ENCODE data around the gene CTDSP2.
"Not testable (repeated sequence)": the region's sequence is repeated elsewhere in the genome, so short reads cannot be mapped to it uniquely, and the experiment has no call there.

Gene CTDSP2

DNA sequence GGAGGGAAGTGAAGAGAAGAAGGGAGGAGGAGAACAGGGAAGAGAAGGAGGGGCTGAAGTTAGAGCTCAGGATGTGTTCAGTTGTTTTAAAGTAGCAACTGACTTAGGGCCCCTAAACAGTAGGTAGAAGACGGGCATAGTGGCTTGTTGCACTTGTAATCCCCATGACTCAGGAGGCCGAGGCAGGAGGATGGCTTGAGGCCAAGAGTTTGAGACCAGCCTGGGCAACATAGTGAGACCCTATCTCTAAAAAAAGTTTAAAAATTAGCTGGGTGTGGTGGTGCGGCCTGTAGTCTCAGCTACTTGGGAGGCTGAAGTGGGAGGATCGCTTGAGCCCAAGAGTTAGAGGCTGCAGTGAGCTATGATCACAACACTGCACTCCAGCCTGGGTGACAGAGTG is 40.4 kb upstream of the CTDSP2 start:
- not testable (repeated sequence) for H3K4me3 Mint-ChIP-seq, ATAC-seq, H3K27me3 Mint-ChIP-seq, H3K36me3 Mint-ChIP-seq, H3K9me3 Mint-ChIP-seq, H3K27ac Mint-ChIP-seq
- H3K4me1 Mint-ChIP-seq = peaks cover 11% of the 10 kb centered on the region

DNA sequence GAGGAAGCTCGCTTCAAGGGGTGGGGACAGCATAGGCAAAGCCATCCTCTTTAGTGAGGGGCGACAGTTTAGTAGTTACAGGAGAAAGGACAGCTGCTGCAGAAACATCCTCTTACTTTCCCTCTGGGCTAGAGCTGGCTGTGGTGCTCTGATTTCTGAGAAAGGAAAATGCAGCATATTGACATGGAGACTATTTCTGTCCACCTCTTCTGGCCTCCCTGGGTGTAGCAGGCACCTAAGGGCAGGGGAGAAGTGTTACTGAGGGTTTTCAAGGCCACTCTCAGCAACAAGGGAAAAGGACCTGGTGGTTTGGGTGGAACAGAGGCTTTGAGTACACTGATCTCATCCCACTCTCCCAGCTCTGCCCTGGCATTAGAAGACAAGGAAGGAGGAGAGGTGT is 40.0 kb upstream of the CTDSP2 start:
- Mint-ChIP-seq H3K9me3 (peaks cover 7% of the 10 kb centered on the region), H3K36me3 (no peaks in the 10 kb centered on the region), H3K4me1 (peaks cover 7% of the 10 kb centered on the region), H3K27me3 (no peaks in the 10 kb centered on the region), H3K4me3 (no peak overlapping the region), H3K27ac (no peak overlapping the region)
- ATAC-seq = no peak

DNA sequence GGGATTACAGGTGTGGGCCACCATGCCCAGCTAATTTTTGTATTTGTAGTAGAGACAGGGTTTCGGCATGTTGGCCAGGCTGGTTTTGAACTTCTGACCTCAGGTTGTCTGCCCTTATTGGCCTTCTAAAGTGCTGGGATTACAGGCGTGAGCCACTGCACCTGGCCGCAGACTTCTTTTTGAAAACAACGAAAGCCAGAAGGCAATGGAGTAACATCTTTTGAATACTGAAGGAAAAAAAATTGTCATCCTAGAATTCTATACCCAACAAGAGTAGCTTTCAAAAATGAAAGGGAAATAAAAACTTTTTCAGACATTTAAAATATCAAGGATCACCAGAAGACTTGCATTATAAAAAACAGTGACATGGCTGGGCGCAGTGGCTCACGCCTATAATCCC is 38.7 kb upstream of the CTDSP2 start:
- H3K27me3 Mint-ChIP-seq = no peaks in the 10 kb centered on the region

DNA sequence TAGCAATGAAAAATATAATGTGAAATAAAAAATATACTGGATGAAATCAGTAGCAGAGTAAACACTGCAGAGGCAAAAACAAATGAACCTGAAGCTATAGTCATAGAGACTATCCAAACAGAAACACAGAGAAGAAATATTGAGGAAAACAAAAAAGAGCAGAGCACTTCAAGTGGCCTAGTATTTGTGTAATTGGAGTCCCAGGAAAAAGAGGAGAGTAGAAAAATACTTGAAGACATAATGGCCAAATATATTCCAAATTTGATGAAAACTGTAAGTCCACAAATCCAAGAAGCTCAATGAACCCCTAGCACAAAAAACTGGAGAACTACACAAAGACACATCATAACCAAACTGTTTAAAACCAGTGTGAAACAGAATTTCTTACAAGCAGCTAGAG is 37.2 kb upstream of the CTDSP2 start:
- Mint-ChIP-seq H3K9me3 (peaks cover 7% of the 10 kb centered on the region), H3K27ac (no peak overlapping the region), H3K27me3 (no peaks in the 10 kb centered on the region), H3K4me1 (peaks cover 5% of the 10 kb centered on the region), H3K36me3 (no peaks in the 10 kb centered on the region), H3K4me3 (no peak overlapping the region)
- no peak for ATAC-seq

More for the DNA sequence above, 38.7 kb upstream of the CTDSP2 start:
- H3K9me3 Mint-ChIP-seq = peaks cover 7% of the 10 kb centered on the region
- H3K4me1 Mint-ChIP-seq = peaks cover 5% of the 10 kb centered on the region
- H3K36me3 Mint-ChIP-seq = no peaks in the 10 kb centered on the region
- H3K27ac Mint-ChIP-seq = no peak overlapping the region
- ATAC-seq = no peak
- H3K4me3 Mint-ChIP-seq = no peak overlapping the region

DNA sequence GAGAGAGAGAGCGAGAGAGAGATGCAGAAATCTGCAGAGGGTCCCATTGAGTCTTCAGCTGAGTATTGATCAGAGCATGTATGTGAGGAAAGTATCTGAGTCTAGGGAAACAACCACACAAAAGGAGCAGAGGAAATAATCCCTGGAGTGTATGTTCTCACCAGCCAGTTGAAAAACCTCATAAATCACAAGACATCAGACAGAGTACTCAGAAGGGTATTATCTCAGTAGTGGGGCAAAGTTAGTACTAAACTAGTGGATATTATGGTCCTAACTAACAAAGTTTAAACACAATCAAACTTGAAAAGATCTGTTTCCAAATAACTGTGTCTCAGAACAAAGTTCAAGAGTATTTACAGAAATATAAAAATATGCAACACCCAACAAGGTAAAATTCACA is 36.5 kb upstream of the CTDSP2 start:
- Mint-ChIP-seq H3K27ac (no peak overlapping the region), H3K27me3 (no peaks in the 10 kb centered on the region), H3K4me3 (no peak overlapping the region), H3K4me1 (no peaks in the 10 kb centered on the region), H3K36me3 (no peaks in the 10 kb centered on the region), H3K9me3 (peaks cover 7% of the 10 kb centered on the region)
- ATAC-seq = no peak

DNA sequence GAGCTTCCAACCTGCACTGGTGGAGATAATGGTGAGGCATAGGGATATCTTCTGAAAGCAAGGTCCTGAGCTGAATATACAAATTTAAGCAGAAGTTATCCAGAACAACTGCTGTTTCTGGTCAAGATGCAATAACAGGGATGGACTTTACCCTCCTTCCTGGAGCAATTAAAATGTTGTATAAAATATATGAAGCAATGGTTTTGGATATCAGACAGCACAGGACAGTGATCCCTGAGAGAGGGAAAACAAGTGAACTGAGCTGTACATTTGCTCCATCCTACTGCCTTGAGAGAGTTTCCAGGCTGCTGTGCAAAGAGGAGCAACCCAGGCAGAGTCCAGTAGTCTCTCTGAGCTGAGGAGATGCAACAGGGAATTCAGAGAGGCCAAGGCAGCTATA is 36.0 kb upstream of the CTDSP2 start:
- Mint-ChIP-seq H3K36me3 (no peaks in the 10 kb centered on the region), H3K27me3 (peaks cover 4% of the 10 kb centered on the region), H3K4me3 (no peak overlapping the region), H3K4me1 (no peaks in the 10 kb centered on the region), H3K27ac (no peak overlapping the region), H3K9me3 (peaks cover 7% of the 10 kb centered on the region)
- ATAC-seq = no peak

DNA sequence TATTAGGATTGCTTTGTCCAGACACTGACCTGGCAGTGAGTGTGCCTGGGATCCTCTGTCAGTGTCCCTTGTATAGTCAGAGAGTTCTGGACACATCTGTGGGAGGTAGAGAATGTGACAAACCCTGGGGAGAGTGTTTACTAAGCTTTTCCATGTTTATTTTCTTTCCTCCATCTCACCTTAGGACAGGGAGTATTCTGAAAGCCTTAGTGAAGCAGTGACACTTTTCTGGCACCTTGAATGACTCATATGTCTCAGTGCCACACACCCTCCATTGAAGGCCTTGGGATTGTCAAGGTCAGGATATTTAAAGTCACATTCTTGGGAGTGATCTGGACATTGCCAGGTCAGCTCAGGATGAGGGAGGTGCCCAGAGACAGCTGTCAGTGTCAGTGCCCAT is 34.9 kb upstream of the CTDSP2 start:
- peaks cover 7% of the 10 kb centered on the region for H3K9me3 Mint-ChIP-seq
- H3K36me3 Mint-ChIP-seq = no peaks in the 10 kb centered on the region
- H3K4me1 Mint-ChIP-seq = no peaks in the 10 kb centered on the region
- H3K4me3 Mint-ChIP-seq = no peak overlapping the region
- H3K27ac Mint-ChIP-seq = no peak overlapping the region
- H3K27me3 Mint-ChIP-seq = peaks cover 13% of the 10 kb centered on the region
- ATAC-seq = no peak

DNA sequence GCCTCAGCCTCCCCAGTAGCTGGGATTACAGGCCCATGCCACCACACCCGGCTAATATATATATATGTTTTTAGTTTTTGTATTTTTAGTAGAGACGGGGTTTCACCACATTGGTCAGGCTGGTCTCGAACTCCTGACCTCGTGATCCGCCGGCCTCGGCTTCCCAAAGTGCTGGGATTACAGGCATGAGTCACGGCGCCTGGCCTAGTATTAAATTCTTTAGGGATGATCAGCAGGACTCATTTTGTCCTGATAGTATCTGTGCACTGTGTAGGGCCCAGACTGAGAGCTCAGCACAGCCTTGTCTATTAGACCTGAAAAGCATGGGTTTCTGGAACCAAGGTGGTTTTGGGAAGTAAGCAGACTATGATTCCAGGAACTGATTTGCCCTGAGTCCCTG is 34.5 kb upstream of the CTDSP2 start:
- not testable (repeated sequence) for H3K4me1 Mint-ChIP-seq, H3K36me3 Mint-ChIP-seq, H3K4me3 Mint-ChIP-seq, H3K27ac Mint-ChIP-seq, ATAC-seq, H3K9me3 Mint-ChIP-seq
- H3K27me3 Mint-ChIP-seq = peaks cover 13% of the 10 kb centered on the region

DNA sequence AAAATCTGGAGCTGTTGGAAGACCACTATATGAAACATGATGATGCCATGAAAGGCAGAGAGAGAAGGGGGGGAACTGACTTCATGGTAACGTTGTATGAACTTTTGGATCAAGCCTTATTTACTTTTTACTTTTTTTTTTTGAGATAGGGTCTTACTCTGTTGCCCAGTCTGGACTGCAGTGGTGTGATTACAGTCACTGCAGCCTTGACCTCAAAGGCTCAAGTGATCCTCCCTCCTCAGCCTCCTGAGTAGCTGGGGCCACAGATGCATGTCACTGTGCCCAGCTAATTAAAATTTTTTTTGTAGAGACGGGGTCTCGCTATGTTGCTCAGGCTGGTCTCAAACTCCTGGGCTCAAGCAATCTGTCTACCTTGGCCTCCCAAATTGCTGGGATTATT is 31.3 kb upstream of the CTDSP2 start:
- H3K4me1 Mint-ChIP-seq = peaks cover 15% of the 10 kb centered on the region

DNA sequence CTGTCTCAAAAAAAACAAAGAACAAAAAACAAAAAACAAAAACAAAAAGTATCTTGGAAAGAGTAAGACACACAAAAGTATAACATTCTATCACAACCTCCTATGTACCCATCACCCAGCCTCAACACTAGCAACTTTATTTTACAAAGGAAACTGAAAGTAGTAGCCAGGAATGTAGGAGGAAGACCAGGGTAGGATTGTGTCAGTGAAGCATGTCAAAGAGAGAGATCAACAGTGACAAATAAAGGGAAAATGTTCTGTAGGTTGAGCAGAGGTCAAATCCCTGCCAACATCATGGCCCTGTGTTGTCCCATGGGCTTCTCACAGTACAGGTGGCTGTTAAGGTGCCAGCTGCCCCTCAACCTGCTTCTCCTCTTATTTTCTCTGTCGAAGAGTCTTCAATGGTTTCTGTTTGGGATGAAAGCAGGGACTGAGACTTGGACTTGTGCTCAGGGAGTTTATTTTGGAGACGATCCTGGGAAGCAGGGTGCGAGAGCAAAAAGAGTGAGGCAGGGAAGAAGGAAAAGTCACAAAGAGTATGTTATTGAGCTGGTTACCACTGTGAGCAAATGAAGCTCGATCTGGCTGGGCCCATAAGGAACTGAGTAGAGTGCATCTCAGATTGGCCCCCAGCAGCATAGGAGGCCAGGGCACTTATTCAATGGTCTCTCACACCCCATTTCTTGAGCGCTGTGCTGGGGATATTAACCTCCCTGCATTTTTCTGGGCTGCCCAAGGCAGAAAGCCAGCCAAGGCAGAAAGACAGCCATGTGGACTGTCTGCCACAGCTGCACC is 29.4 kb upstream of the CTDSP2 start:
- H3K27me3 Mint-ChIP-seq = peaks cover 13% of the 10 kb centered on the region
- no peak for ATAC-seq
- H3K9me3 Mint-ChIP-seq = no peaks in the 10 kb centered on the region
- H3K36me3 Mint-ChIP-seq = no peaks in the 10 kb centered on the region
- no peak overlapping the region for H3K27ac Mint-ChIP-seq
- no peak overlapping the region for H3K4me3 Mint-ChIP-seq
- peaks cover 15% of the 10 kb centered on the region for H3K4me1 Mint-ChIP-seq

More for the DNA sequence above, 31.3 kb upstream of the CTDSP2 start:
- Mint-ChIP-seq H3K27me3 (peaks cover 13% of the 10 kb centered on the region), H3K27ac (no peak overlapping the region), H3K4me3 (no peak overlapping the region), H3K36me3 (no peaks in the 10 kb centered on the region), H3K9me3 (peaks cover 2% of the 10 kb centered on the region)
- no peak for ATAC-seq

DNA sequence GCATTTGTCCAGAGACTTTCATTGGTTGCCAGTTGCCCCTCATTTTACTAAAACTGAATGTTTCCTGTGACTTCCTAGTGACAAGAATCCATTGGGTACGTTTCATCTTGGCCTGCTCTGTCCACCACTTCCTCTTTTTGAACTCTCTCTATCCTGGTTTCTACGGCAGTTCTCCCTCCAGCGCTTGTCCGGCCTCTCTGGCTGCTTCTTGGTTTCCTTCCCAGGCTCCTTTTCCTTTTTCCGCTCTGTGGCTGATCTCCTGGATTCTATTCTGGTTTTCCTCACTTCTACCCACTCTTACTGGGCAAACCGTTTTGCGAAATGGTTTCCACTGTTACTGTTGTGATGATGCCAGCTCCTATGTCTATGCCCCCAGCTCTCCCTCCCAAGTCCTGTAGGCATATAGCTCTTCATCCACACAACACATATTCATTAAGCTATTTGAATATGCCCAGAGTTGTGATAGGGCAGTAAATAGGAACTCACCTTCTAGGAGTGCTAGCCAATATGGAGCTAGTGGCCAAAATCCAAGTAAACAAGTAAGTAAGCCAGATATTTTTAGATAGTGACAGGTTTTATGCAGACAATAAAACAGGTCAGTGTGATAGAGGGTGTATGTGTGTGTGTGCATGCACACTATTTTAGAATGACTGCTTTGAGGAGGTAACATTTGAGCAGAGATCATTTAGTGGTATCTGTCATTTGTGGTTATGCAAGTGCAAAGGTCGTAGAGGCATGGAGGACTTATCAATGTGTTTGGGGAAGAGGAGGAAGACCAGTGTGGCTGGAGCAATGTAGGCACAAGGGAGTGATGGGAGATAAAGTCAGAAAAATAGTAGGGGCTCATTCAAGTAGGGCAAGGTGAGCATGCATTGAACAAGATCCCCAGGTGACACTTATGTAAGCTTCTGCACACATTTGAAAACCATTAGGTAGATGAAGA is 27.9 kb upstream of the CTDSP2 start:
- Mint-ChIP-seq H3K27me3 (peaks cover 17% of the 10 kb centered on the region), H3K27ac (no peak overlapping the region), H3K4me3 (no peak overlapping the region), H3K9me3 (no peaks in the 10 kb centered on the region), H3K4me1 (peaks cover 15% of the 10 kb centered on the region), H3K36me3 (no peaks in the 10 kb centered on the region)
- ATAC-seq = no peak

DNA sequence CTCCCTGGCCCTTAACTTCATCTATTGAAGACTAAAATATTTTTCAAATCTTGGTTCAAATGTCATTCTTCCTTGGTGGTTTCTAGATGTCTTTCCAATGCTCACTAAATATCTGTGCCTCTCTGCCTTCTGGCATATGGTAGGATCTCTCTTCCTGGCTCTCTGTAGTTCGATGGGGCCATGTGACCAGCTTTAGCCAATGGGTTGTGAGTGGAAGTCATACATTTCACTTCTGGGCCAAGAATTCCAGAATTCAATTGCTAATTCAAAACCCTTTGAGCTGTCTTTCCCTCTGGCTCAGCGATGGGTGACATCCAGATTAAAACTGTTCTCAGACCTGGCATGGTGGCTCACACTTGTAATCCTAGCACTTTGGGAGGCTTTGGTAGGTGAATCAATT is 25.8 kb upstream of the CTDSP2 start:
- Mint-ChIP-seq H3K36me3 (no peaks in the 10 kb centered on the region), H3K4me1 (peaks cover 15% of the 10 kb centered on the region), H3K27me3 (peaks cover 32% of the 10 kb centered on the region), H3K27ac (no peak overlapping the region), H3K9me3 (no peaks in the 10 kb centered on the region), H3K4me3 (no peak overlapping the region)
- ATAC-seq = no peak

DNA sequence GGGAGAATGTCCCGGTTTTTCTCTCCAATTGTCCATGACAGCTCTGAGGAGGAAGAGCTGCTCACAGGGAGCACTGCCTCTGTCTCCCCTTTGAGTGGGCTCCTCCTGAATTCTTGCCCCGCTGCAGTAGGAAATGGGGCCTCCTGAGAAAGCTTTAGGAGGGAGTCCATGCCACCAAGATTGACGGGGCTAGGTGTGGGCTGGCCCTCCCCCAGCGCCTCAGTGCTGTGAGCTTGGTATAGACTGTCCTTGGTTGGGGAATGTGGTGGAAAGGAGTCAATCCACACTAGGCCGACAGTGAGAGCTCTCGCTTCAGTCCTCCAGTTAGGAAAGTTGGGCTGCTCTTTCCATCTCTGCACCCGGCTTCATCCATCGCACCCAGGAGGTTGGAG is 23.4 kb upstream of the CTDSP2 start:
- H3K4me1 Mint-ChIP-seq = peaks cover 9% of the 10 kb centered on the region
- no peak for ATAC-seq
- no peaks in the 10 kb centered on the region for H3K9me3 Mint-ChIP-seq
- H3K27me3 Mint-ChIP-seq = peaks cover 36% of the 10 kb centered on the region
- H3K36me3 Mint-ChIP-seq = no peaks in the 10 kb centered on the region
- H3K4me3 Mint-ChIP-seq = no peak overlapping the region
- no peak overlapping the region for H3K27ac Mint-ChIP-seq

DNA sequence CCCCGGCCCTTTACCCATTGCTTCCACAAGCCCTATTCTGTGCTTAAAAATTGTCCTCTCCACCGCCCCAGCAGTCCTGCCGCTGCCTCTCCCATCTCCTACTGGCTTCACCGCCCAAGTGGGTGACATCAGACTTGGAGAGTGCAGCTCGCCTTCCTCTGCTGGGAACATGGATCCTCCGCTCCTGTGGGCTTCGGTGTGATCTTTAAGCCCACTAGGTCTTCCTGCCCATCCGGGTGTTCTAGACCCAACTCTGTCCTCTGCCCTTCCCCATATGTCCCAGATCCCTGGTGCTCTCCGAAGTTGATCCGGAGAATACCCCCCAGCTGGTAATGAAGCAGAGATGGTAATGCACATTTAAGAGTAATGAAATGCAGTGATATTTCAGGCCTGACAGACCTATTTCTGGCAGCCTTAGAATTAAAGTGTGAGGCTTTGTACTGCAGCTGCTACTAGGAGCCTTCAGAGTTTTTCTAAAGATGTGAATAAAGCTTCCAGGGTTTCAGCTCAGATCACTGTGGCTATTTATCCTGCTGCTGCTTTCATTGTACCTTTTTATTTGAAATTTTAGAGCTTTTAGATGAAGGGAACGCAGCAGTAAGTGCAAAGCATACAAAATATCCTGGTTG is 22.9 kb upstream of the CTDSP2 start:
- H3K27ac Mint-ChIP-seq = no peak overlapping the region

DNA sequence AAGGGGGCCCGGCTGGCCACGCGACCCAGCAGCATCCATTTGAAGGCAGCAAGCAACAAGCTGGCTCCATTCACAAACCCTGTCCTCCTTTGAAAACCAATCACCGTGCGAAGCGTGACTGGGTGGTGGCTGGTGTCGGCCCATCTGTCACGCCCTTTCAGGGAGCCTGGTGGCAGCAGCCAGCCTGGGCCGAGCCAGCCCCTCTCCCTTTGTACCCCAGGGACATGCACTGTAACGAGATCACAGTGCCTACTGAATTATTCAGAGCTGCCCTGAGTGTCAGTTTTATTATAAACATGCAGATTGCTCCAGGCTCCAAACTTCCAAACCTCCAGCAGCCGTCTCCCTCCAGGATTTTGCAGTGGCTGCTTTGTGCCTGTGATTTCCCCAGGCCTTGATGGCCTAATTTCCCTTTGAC is 22.3 kb upstream of the CTDSP2 start:
- H3K27ac Mint-ChIP-seq = no peak overlapping the region
- no peaks in the 10 kb centered on the region for H3K36me3 Mint-ChIP-seq
- H3K9me3 Mint-ChIP-seq = no peaks in the 10 kb centered on the region

More for the DNA sequence above, 22.9 kb upstream of the CTDSP2 start:
- no peaks in the 10 kb centered on the region for H3K36me3 Mint-ChIP-seq
- H3K4me1 Mint-ChIP-seq = peaks cover 4% of the 10 kb centered on the region
- no peaks in the 10 kb centered on the region for H3K9me3 Mint-ChIP-seq
- H3K27me3 Mint-ChIP-seq = peaks cover 40% of the 10 kb centered on the region
- ATAC-seq = no peak
- no peak overlapping the region for H3K4me3 Mint-ChIP-seq

More for the DNA sequence above, 22.3 kb upstream of the CTDSP2 start:
- Mint-ChIP-seq H3K4me3 (no peak overlapping the region), H3K4me1 (no peaks in the 10 kb centered on the region), H3K27me3 (peaks cover 45% of the 10 kb centered on the region)
- no peak for ATAC-seq
